GM12865 (cell line): ENCODE measurements around the gene CAMP.

Source experiments
- DNase-seq: peaks from one replicate; pipeline ENCODE4 v3.0.0; 2010; ENCODE audit warnings: low read depth
- H3K4me3 ChIP-seq: 2 replicates; pipeline ENCODE4 v1.5.1; 2011; ENCODE audit warnings: mild to moderate bottlenecking, low read depth, low read length, control low read depth
- CTCF ChIP-seq: IDR thresholded peaks from 2 replicates; pipeline ENCODE4 v1.5.1; 2011; ENCODE audit warnings: low read length, control low read depth, low read depth, inconsistent platforms; ENCODE audit not compliant: insufficient read depth; ENCODE audit errors: missing control alignments

CAMP gene

GRCh38 chr3:48214225-48214624 is 9.1 kb upstream of the CAMP start:
- DNase-seq, result no peak
- no peak overlapping the region for H3K4me3 ChIP-seq
- no peak for TF ChIP-seq CTCF

- no peak for DNase-seq
- no peak overlapping the region for H3K4me3 ChIP-seq
- no peak for TF ChIP-seq CTCF
These were observed 8.3 kb upstream of the CAMP start for GRCh38 chr3:48215019-48215418.

GRCh38 chr3:48215466-48215865 is 7.8 kb upstream of the CAMP start:
- no peak for DNase-seq
- no peak for TF ChIP-seq CTCF
- no peak overlapping the region for H3K4me3 ChIP-seq

- no peak for DNase-seq
- no peak for TF ChIP-seq CTCF
- no peak overlapping the region for H3K4me3 ChIP-seq
These were observed 7.4 kb upstream of the CAMP start for GRCh38 chr3:48215876-48216275.

- no peak overlapping the region for H3K4me3 ChIP-seq
- TF ChIP-seq CTCF, result no peak
- no peak for DNase-seq
These were observed 5.8 kb upstream of the CAMP start for GRCh38 chr3:48217449-48217848.

- DNase-seq, result no peak
- no peak for TF ChIP-seq CTCF
These were observed 4.8 kb upstream of the CAMP start for GRCh38 chr3:48218537-48218936.

GRCh38 chr3:48219543-48219942 is 3.8 kb upstream of the CAMP start:
- H3K4me3 ChIP-seq, result no peak overlapping the region
- TF ChIP-seq CTCF, result no peak
- no peak for DNase-seq

More at GRCh38 chr3:48218537-48218936, 4.8 kb upstream of the CAMP start:
- no peak overlapping the region for H3K4me3 ChIP-seq
